IMR-90 (cell line): ENCODE data around the gene ASXL1. TPM values are rescaled to one million over a fixed set of nuclear protein-coding genes. Genes with fewer than 3 reads are reported as not detected.

ENCODE experiments used
- ATAC-seq: fragments of 200-7000 bp; cut with Tn5 transposase; 2 replicates; pipeline ENCODE4 v1.9.1; 2020; ENCODE audit warnings: low read depth, mild to moderate bottlenecking, moderate library complexity
- BruUV-seq: library from RNA; stranded (reverse); fragments of 400-500 nt; replicated peaks from 2 replicates; lab custom pipeline; 2021; lab: Mats Ljungman, UMichigan
- CTCF ChIA-PET: fragments of 300-600 bp; formaldehyde crosslinking; extraction: SDS; loops from one replicate; lab custom pipeline; 2021; ENCODE audit warnings: antibody characterized with exemption; lab: Yijun Ruan, JAX
- POLR2A ChIA-PET: fragments of 300-600 bp; sonication (Branson Sonifier 250); formaldehyde crosslinking; loops from one replicate; lab custom pipeline; 2022; ENCODE audit warnings: antibody characterized with exemption; ENCODE audit not compliant: unreplicated experiment; lab: Charles Lee
- DNase-seq: peaks from one replicate; pipeline ENCODE4 v3.0.0; 2013
- H2AFZ ChIP-seq: replicated peaks from 2 replicates; pipeline ENCODE3; 2013; ENCODE audit warnings: low read length, mild to moderate bottlenecking; ENCODE audit not compliant: poor library complexity
- H2AK5ac ChIP-seq: 2 replicates; pipeline ENCODE4 v1.6.1; 2013; ENCODE audit warnings: low read depth, low read length, inconsistent platforms
- H2AK9ac ChIP-seq: replicated peaks from 2 replicates; pipeline ENCODE3; 2013; ENCODE audit warnings: mild to moderate bottlenecking, low read depth, low read length, moderate library complexity; ENCODE audit not compliant: poor library complexity
- H2BK120ac ChIP-seq: 2 replicates; pipeline ENCODE4 v1.6.1; 2013; ENCODE audit warnings: low read depth, low read length, inconsistent platforms
- H2BK15ac ChIP-seq: 3 replicates; pipeline ENCODE4 v1.6.1; 2013; ENCODE audit warnings: low read depth, low read length, inconsistent platforms
- H2BK20ac ChIP-seq: 2 replicates; pipeline ENCODE4 v1.6.1; 2013; ENCODE audit warnings: low read depth, mild to moderate bottlenecking, inconsistent platforms, low read length, moderate library complexity
- H2BK5ac ChIP-seq: 2 replicates; pipeline ENCODE4 v1.6.1; 2013; ENCODE audit warnings: mild to moderate bottlenecking, low read depth, low read length, inconsistent platforms; ENCODE audit not compliant: poor library complexity, severe bottlenecking
- H3K14ac ChIP-seq: replicated peaks from 2 replicates; pipeline ENCODE4 v1.6.1; 2013; ENCODE audit warnings: low read depth, low read length, inconsistent platforms
- H3K18ac ChIP-seq: 2 replicates; pipeline ENCODE4 v1.6.1; 2013; ENCODE audit warnings: low read depth, low read length, control low read depth
- H3K23ac ChIP-seq: 2 replicates; pipeline ENCODE4 v1.6.1; 2013; ENCODE audit warnings: low read depth, low read length, inconsistent platforms
- H3K27ac ChIP-seq: 2 replicates; pipeline ENCODE4 v1.5.1; 2013; ENCODE audit warnings: mild to moderate bottlenecking, control low read depth, low read length; ENCODE audit not compliant: insufficient read depth
- H3K27me3 ChIP-seq: 2 replicates; pipeline ENCODE4 v1.6.1; 2013; ENCODE audit warnings: low read length; ENCODE audit not compliant: control insufficient read depth, insufficient read depth
- H3K36me3 ChIP-seq: 2 replicates; pipeline ENCODE4 v1.6.1; 2013; ENCODE audit warnings: low read length, mixed read lengths; ENCODE audit not compliant: control insufficient read depth, insufficient read depth
- H3K4ac ChIP-seq: 2 replicates; pipeline ENCODE4 v1.6.1; 2013; ENCODE audit warnings: low read depth, low read length, inconsistent platforms
- H3K4me1 ChIP-seq: 2 replicates; pipeline ENCODE4 v1.6.1; 2013; ENCODE audit warnings: low read length, mixed read lengths; ENCODE audit not compliant: control insufficient read depth, insufficient read depth
- H3K4me2 ChIP-seq: 2 replicates; pipeline ENCODE4 v1.6.1; 2013; ENCODE audit warnings: low read depth, mild to moderate bottlenecking, control low read depth, low read length, moderate library complexity
- H3K4me3 ChIP-seq: 2 replicates; pipeline ENCODE4 v1.5.1; 2013; ENCODE audit warnings: low read depth, mild to moderate bottlenecking, control low read depth, low read length, moderate library complexity; ENCODE audit not compliant: insufficient read depth
- H3K56ac ChIP-seq: 2 replicates; pipeline ENCODE4 v1.6.1; 2013; ENCODE audit warnings: low read length, inconsistent platforms; ENCODE audit not compliant: insufficient read depth; ENCODE audit errors: extremely low read depth
- H3K79me1 ChIP-seq, 2 experiments: 2 replicates each; pipeline ENCODE4 v1.6.1; 2013; ENCODE audit warnings: low read length in 2 of 2, inconsistent platforms in 1 of 2, low read depth in 1 of 2
- H3K9ac ChIP-seq: 2 replicates; pipeline ENCODE4 v1.6.1; 2013; ENCODE audit warnings: low read depth, low read length, control low read depth
- H3K9me1 ChIP-seq: 2 replicates; pipeline ENCODE4 v1.6.1; 2013; ENCODE audit warnings: low read length, inconsistent platforms; ENCODE audit not compliant: insufficient read depth
- H3K9me3 ChIP-seq: 2 replicates; pipeline ENCODE4 v1.6.1; 2013; ENCODE audit warnings: low read length; ENCODE audit not compliant: control insufficient read depth, insufficient read depth
- H4K20me1 ChIP-seq: 2 replicates; pipeline ENCODE4 v1.6.1; 2013; ENCODE audit warnings: low read length, inconsistent platforms; ENCODE audit not compliant: insufficient read depth
- H4K5ac ChIP-seq: 2 replicates; pipeline ENCODE4 v1.6.1; 2013; ENCODE audit warnings: mild to moderate bottlenecking, low read depth, low read length, control low read depth
- H4K8ac ChIP-seq, 2 experiments: 2 replicates each; pipeline ENCODE4 v1.6.1; 2013; ENCODE audit warnings: low read depth in 2 of 2, low read length in 2 of 2, control low read depth in 1 of 2, inconsistent platforms in 1 of 2
- H4K91ac ChIP-seq: 2 replicates; pipeline ENCODE4 v1.6.1; 2013; ENCODE audit warnings: low read depth, low read length, inconsistent platforms; ENCODE audit not compliant: insufficient read depth
- BHLHE40 ChIP-seq: fragments of 150-350 bp; IDR thresholded peaks from 2 replicates; pipeline ENCODE4 v1.6.1; 2016; ENCODE audit warnings: mild to moderate bottlenecking, low read depth, low read length
- CEBPB ChIP-seq: IDR thresholded peaks from 2 replicates; pipeline ENCODE4 v1.6.1; 2012; ENCODE audit warnings: low read depth, low read length, improper control_type of control experiment
- CHD1 ChIP-seq: IDR thresholded peaks from 2 replicates; pipeline ENCODE4 v1.6.1; 2012; ENCODE audit warnings: low read depth, low read length, improper control_type of control experiment
- CTCF ChIP-seq: conservative IDR thresholded peaks from 2 replicates; pipeline ENCODE4 v1.5.1; 2012; ENCODE audit warnings: mild to moderate bottlenecking, low read depth, low read length, improper control_type of control experiment
- FOS ChIP-seq: fragments of 150-350 bp; IDR thresholded peaks from 2 replicates; pipeline ENCODE4 v1.6.1; 2016; ENCODE audit warnings: low read depth, low read length
- MAFK ChIP-seq: IDR thresholded peaks from 2 replicates; pipeline ENCODE4 v1.6.1; 2012; ENCODE audit warnings: low read depth, low read length, improper control_type of control experiment
- MAZ ChIP-seq: IDR thresholded peaks from 2 replicates; pipeline ENCODE4 v1.6.1; 2012; ENCODE audit warnings: low read depth, mild to moderate bottlenecking, low read length, improper control_type of control experiment, moderate library complexity, borderline replicate concordance
- NFE2L2 ChIP-seq: fragments of 150-350 bp; IDR thresholded peaks from 2 replicates; pipeline ENCODE4 v1.6.1; 2016; ENCODE audit warnings: low read depth, mild to moderate bottlenecking, low read length
- POLR2A ChIP-seq: IDR thresholded peaks from 2 replicates; pipeline ENCODE4 v1.6.1; 2012; ENCODE audit warnings: mild to moderate bottlenecking, low read depth, low read length
- RAD21 ChIP-seq: IDR thresholded peaks from 2 replicates; pipeline ENCODE4 v1.6.1; 2012; ENCODE audit warnings: low read length, improper control_type of control experiment
- RCOR1 ChIP-seq: IDR thresholded peaks from 2 replicates; pipeline ENCODE4 v1.6.1; 2012; ENCODE audit warnings: mild to moderate bottlenecking, low read length, improper control_type of control experiment; ENCODE audit not compliant: insufficient replicate concordance
- USF2 ChIP-seq: fragments of 150-350 bp; IDR thresholded peaks from 2 replicates; pipeline ENCODE4 v1.6.1; 2017; ENCODE audit warnings: mild to moderate bottlenecking, antibody characterized with exemption, low read length, low read depth
- WGBS, 2 experiments: methylation state at CpG; one replicate each; pipeline versions ENCODE4 v1.1.5 to v1.1.7; 2013; ENCODE audit warnings: missing lambda C conversion rate in 2 of 2; ENCODE audit not compliant: insufficient read length in 1 of 2; ENCODE audit errors: extremely low coverage in 2 of 2; 5-methylcytosine and 5-hydroxymethylcytosine counted together
- dilution Hi-C: fragments of 300-500 bp; cut with HindIII; formaldehyde crosslinking; loops from one replicate; pipeline ENCODE4 v1.14.3; 2018; ENCODE audit warnings: low sequenced_read_pairs; ENCODE audit not compliant: unreplicated experiment
- in situ Hi-C: fragments of 300-500 bp; cut with MboI; formaldehyde crosslinking; loops from 3 replicates; pipeline ENCODE4 v1.14.3; 2019; ENCODE audit warnings: low sequenced_read_pairs, inconsistent platforms, mixed read lengths
- intact Hi-C: fragments of 100-400 bp; cut with micrococcal nuclease; formaldehyde crosslinking; loops from 2 replicates; pipeline ENCODE4 v1.10.0; 2022
- polyA plus RNA-seq, 3 experiments: library from polyadenylated mRNA; depleted of rRNA; stranded (reverse); fragments of >200 nt; gene quantifications; 2 replicates each; pipeline ENCODE4 v1.2.3, GENCODE V29; 2012; ENCODE audit warnings: low replicate concordance in 1 of 3
- total RNA-seq: library from RNA; depleted of rRNA; stranded (reverse); fragments of >200 nt; gene quantifications from 2 replicates; pipeline ENCODE4 v1.2.3, GENCODE V29; 2012

ASXL1 gene
- total and polyA plus RNA-seq, 2 of the 4 experiments (the other 2 are of a cell fraction), result 29.9 to 37.1 TPM

- Histone ChIP-seq H3K4me3 (no peak overlapping the region), H3K4ac (no peak overlapping the region), H3K56ac (no peak overlapping the region), H2AFZ (no peak overlapping the region), H4K8ac (no peak overlapping the region), H3K9me1 (peaks cover 19% of the 10 kb centered on the region), H3K9me3 (no peaks in the 10 kb centered on the region), H3K36me3 (peaks cover 17% of the 10 kb centered on the region), H3K27ac (no peak overlapping the region), H2BK15ac (no peak overlapping the region), H4K20me1 (peaks cover 18% of the 10 kb centered on the region), H3K4me1 (peaks cover 15% of the 10 kb centered on the region), H4K91ac (no peak overlapping the region), H2AK5ac (no peak overlapping the region), H2BK20ac (no peak overlapping the region), H2BK5ac (no peak overlapping the region), H3K79me1 (peaks cover 3 to 5% of the 10 kb centered on the region in 2 experiments; a peak in 2 of 4 replicates), H3K14ac (no peak overlapping the region), H3K27me3 (no peaks in the 10 kb centered on the region), H4K5ac (no peak overlapping the region), H3K23ac (no peak overlapping the region), H2BK120ac (no peak overlapping the region), H2AK9ac (no peak overlapping the region), H3K18ac (no peak overlapping the region), H3K4me2 (no peak overlapping the region), H3K9ac (no peak overlapping the region)
- ChIA-PET CTCF (interaction anchor here (0.6 kb wide), 2 partner anchors 76 to 374 kb away, joined by 3 to 6 read pairs; no protein-coding TSS in a partner anchor), POLR2A (no interaction called here)
- no peak for ATAC-seq
- dilution Hi-C loops (no loop called here), in situ Hi-C loops (no loop called here), intact Hi-C loops (no loop called here)
- 93% methylated on average over 3 of the region's 7 CpGs; no CpG with 5 or more reads in 1 of the 2 experiments for WGBS, 2 experiments
- no TSS peak for BruUV-seq
- no peak for TF ChIP-seq USF2
- TF ChIP-seq RAD21, result no peak
- TF ChIP-seq MAFK, result no peak
- TF ChIP-seq BHLHE40, result no peak
- TF ChIP-seq NFE2L2, result no peak
- no peak for TF ChIP-seq CHD1
- no peak for TF ChIP-seq RCOR1
- TF ChIP-seq CEBPB, result no peak
- no peak for TF ChIP-seq CTCF
- no peak for TF ChIP-seq FOS
- TF ChIP-seq POLR2A, result no peak
- no peak for TF ChIP-seq MAZ
- DNase-seq, result no peak
Observed at GRCh38 chr20:32329817-32330554, 28.1 kb upstream of the ASXL1 start.
